KMS-11 (cell line): ENCODE measurements around the gene ROR1.
A peak's percentile ranks its signal among the peaks of the same experiment; 100 is the strongest.
"Not testable (repeated sequence)": the region's sequence is repeated elsewhere in the genome, so short reads cannot be mapped to it uniquely, and the experiment has no call there.

ENCODE experiments used
- H2AFZ ChIP-seq: fragments of 200-600 bp; sonication (generic); 2 replicates; pipeline ENCODE4 v1.6.1; 2016; ENCODE audit warnings: antibody characterized with exemption, mixed run types, low read depth
- H3K27ac ChIP-seq: fragments of 200-600 bp; sonication (generic); 2 replicates; pipeline ENCODE4 v1.6.1; 2016; ENCODE audit warnings: mild to moderate bottlenecking, mixed run types
- H3K27me3 ChIP-seq: fragments of 200-600 bp; sonication (generic); 2 replicates; pipeline ENCODE4 v1.6.1; 2017; ENCODE audit warnings: mild to moderate bottlenecking, low read depth, mixed run types, moderate library complexity; ENCODE audit not compliant: insufficient read depth
- H3K36me3 ChIP-seq: fragments of 200-600 bp; sonication (generic); 2 replicates; pipeline ENCODE4 v1.6.1; 2017; ENCODE audit warnings: mild to moderate bottlenecking, mixed run types; ENCODE audit not compliant: insufficient read depth
- H3K4me1 ChIP-seq: fragments of 200-600 bp; sonication (generic); 2 replicates; pipeline ENCODE4 v1.6.1; 2016; ENCODE audit warnings: mild to moderate bottlenecking, low read depth, mixed run types; ENCODE audit not compliant: poor library complexity, severe bottlenecking
- H3K4me2 ChIP-seq: fragments of 200-600 bp; sonication (generic); 2 replicates; pipeline ENCODE4 v1.7.0; 2016; ENCODE audit warnings: mild to moderate bottlenecking, mixed run types
- H3K4me3 ChIP-seq: fragments of 200-600 bp; sonication (generic); IDR thresholded peaks from 2 replicates; pipeline ENCODE4 v1.6.1; 2017; ENCODE audit warnings: low read depth, low read length, mixed read lengths; ENCODE audit not compliant: insufficient read depth
- H3K79me2 ChIP-seq: fragments of 200-600 bp; sonication (generic); 2 replicates; pipeline ENCODE4 v1.6.1; 2016; ENCODE audit warnings: low read depth, mixed run types; ENCODE audit not compliant: insufficient read depth
- H3K9ac ChIP-seq: fragments of 200-600 bp; sonication (generic); 2 replicates; pipeline ENCODE4 v1.6.1; 2016; ENCODE audit warnings: mild to moderate bottlenecking, mixed run types
- H4K20me1 ChIP-seq: fragments of 200-600 bp; sonication (generic); 2 replicates; pipeline ENCODE4 v1.6.1; 2016; ENCODE audit warnings: mild to moderate bottlenecking, mixed run types; ENCODE audit not compliant: insufficient read depth
- CTCF ChIP-seq: fragments of 200-600 bp; sonication (generic); conservative IDR thresholded peaks from 2 replicates; pipeline ENCODE4 v1.6.1; 2017; ENCODE audit warnings: low read depth, mild to moderate bottlenecking, antibody characterized with exemption, low read length, moderate library complexity, mixed read lengths

ROR1 gene

GRCh38 chr1:64215576-64215975 is 441.8 kb downstream of the ROR1 start:
- no peaks in the 10 kb centered on the region for H4K20me1 ChIP-seq
- H3K4me3 ChIP-seq = no peak overlapping the region
- H3K27ac ChIP-seq = no peak overlapping the region
- no peaks in the 10 kb centered on the region for H3K79me2 ChIP-seq
- no peak overlapping the region for H3K9ac ChIP-seq
- no peak overlapping the region for H3K4me2 ChIP-seq
- H3K27me3 ChIP-seq = no peaks in the 10 kb centered on the region
- no peak overlapping the region for H2AFZ ChIP-seq
- no peaks in the 10 kb centered on the region for H3K36me3 ChIP-seq
- H3K4me1 ChIP-seq = no peaks in the 10 kb centered on the region
- TF ChIP-seq CTCF = no peak

GRCh38 chr1:64220241-64220640 is 446.4 kb downstream of the ROR1 start:
- no peak overlapping the region for H3K27ac ChIP-seq
- no peaks in the 10 kb centered on the region for H3K27me3 ChIP-seq
- H3K36me3 ChIP-seq = no peaks in the 10 kb centered on the region
- peaks cover 26% of the 10 kb centered on the region for H3K4me1 ChIP-seq
- H4K20me1 ChIP-seq = no peaks in the 10 kb centered on the region
- TF ChIP-seq CTCF = no peak
- no peak overlapping the region for H3K4me2 ChIP-seq
- no peaks in the 10 kb centered on the region for H3K79me2 ChIP-seq
- no peak overlapping the region for H3K4me3 ChIP-seq
- H3K9ac ChIP-seq = no peak overlapping the region
- no peak overlapping the region for H2AFZ ChIP-seq

GRCh38 chr1:64223329-64224151 is 449.7 kb downstream of the ROR1 start:
- Histone ChIP-seq H3K79me2 (no peaks in the 10 kb centered on the region), H4K20me1 (no peaks in the 10 kb centered on the region), H3K4me1 (peaks cover 26% of the 10 kb centered on the region), H2AFZ (no peak overlapping the region), H3K4me3 (no peak overlapping the region), H3K4me2 (peak overlapping the region; percentile 75), H3K9ac (no peak overlapping the region), H3K27ac (peak overlapping the region; percentile 18; the same call in 1 of the 2 replicates), H3K27me3 (no peaks in the 10 kb centered on the region), H3K36me3 (no peaks in the 10 kb centered on the region; the same call in 1 of the 2 replicates)
- no peak for TF ChIP-seq CTCF

- H3K79me2 ChIP-seq, H3K27me3 ChIP-seq, H4K20me1 ChIP-seq, H3K4me3 ChIP-seq, H3K36me3 ChIP-seq, H2AFZ ChIP-seq, H3K9ac ChIP-seq, H3K27ac ChIP-seq: not testable (repeated sequence)
- Histone ChIP-seq H3K4me1 (peaks cover 26% of the 10 kb centered on the region), H3K4me2 (peak overlapping the region; percentile 75; the same call in 1 of the 2 replicates)
Measured at GRCh38 chr1:64224236-64224635, 450.4 kb downstream of the ROR1 start.
